NB4 (cell line): Measurements from ENCODE around the gene GALNT10.

ENCODE experiments used
- CTCF ChIP-seq: IDR thresholded peaks from one replicate; pipeline ENCODE4 v1.5.1; 2012; ENCODE audit warnings: low read depth, low read length
- MAX ChIP-seq: IDR thresholded peaks from 2 replicates; pipeline ENCODE4 v1.6.1; 2011; ENCODE audit warnings: low read depth, low read length
- POLR2A ChIP-seq: IDR thresholded peaks from 2 replicates; pipeline ENCODE4 v1.6.1; 2011; ENCODE audit warnings: mild to moderate bottlenecking; ENCODE audit not compliant: insufficient read length; ENCODE audit errors: extremely low read depth

DNA sequence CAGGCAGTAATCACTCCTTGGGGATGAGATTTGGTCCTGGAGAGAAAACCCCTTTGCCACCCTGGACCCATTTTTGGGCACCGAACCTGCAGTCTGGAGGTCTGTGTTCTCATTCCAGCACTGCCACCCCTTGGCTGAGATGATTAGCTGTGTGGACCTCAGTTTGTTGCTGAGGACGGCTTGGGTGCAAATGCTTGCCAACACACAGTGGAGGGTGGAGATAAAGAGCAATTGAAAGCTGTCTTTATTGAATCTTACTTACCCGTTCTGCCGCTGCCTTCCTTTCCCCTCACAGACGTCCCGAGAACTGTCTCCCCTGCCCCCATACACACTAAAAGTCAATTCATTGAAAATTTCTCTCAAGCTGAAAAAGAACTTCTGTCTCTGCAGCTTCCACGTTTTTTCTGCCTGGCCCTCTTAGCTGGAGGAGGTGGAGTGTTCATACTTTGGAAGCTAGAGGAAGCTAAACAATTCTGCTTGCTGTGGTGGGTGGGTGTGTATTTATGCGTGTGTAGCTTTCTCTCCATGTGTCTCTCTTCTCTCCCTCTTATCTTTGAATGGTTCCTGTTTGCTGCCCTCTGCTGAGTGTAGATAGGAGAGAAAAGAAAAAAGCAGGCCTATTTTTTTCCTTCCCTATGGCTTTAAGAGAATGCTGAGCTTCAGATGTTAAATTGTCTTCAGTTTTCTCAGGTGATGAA is 6.6 kb downstream of the GALNT10 start:
- TF ChIP-seq CTCF (peak; percentile 16), MAX (0 out of 2 replicates have a peak, but pooled peaks have one; percentile 31), POLR2A (no peak)
